ACC112 (cell line): Measurements from ENCODE around the gene KDM6B.

Experiments
- H2AFZ ChIP-seq: fragments of 200-600 bp; sonication (generic); one replicate; pipeline ENCODE4 v1.6.0; 2017; ENCODE audit warnings: antibody characterized with exemption, low read length; ENCODE audit not compliant: unreplicated experiment
- H3K27ac ChIP-seq: fragments of 200-600 bp; sonication (generic); 2 replicates; pipeline ENCODE4 v1.5.1; 2014; ENCODE audit warnings: low read depth, mild to moderate bottlenecking, antibody characterized with exemption, low read length, moderate library complexity
- H3K27me3 ChIP-seq: fragments of 200-600 bp; sonication (generic); 2 replicates; pipeline ENCODE4 v1.6.1; 2014; ENCODE audit warnings: mild to moderate bottlenecking, antibody characterized with exemption, low read length, moderate library complexity, mixed read lengths; ENCODE audit not compliant: insufficient read depth
- H3K36me3 ChIP-seq: fragments of 200-600 bp; sonication (generic); 2 replicates; pipeline ENCODE4 v1.6.1; 2016; ENCODE audit warnings: mild to moderate bottlenecking, antibody characterized with exemption, low read length, moderate library complexity, mixed read lengths; ENCODE audit not compliant: insufficient read depth
- H3K4me1 ChIP-seq: fragments of 200-600 bp; sonication (generic); one replicate; pipeline ENCODE4 v1.6.1; 2016; ENCODE audit warnings: low read length, mixed read lengths; ENCODE audit not compliant: insufficient read depth, unreplicated experiment, control insufficient read depth
- H3K4me3 ChIP-seq: fragments of 200-600 bp; sonication (generic); 2 replicates; pipeline ENCODE4 v1.5.1; 2014; ENCODE audit warnings: mild to moderate bottlenecking, low read depth, low read length
- H3K79me2 ChIP-seq: fragments of 200-600 bp; sonication (generic); one replicate; pipeline ENCODE4 v1.6.0; 2016; ENCODE audit warnings: low read length; ENCODE audit not compliant: control insufficient read depth, unreplicated experiment, insufficient read depth

Gene KDM6B

GRCh38 chr17:7882629-7883028, 48.6 kb downstream of the KDM6B start:
- H3K27ac ChIP-seq, result peak overlapping the region; percentile 52; the same call in 1 of the 2 replicates
- H3K79me2 ChIP-seq, result peaks cover 9% of the 10 kb centered on the region
- peak overlapping the region; percentile 76 for H3K4me3 ChIP-seq
- H2AFZ ChIP-seq, result no peak overlapping the region
- H3K36me3 ChIP-seq, result 0 out of 2 replicates have a peak, but pooled peaks cover 6% of the 10 kb centered on the region
- no peaks in the 10 kb centered on the region for H3K27me3 ChIP-seq
- H3K4me1 ChIP-seq, result peaks cover 32% of the 10 kb centered on the region
